Thoracic aorta (tissue), 2 donors: Measurements from ENCODE around the gene DGLUCY. TPM values are rescaled to one million over a fixed set of nuclear protein-coding genes. Genes with fewer than 3 reads are reported as not detected.
A peak's percentile ranks its signal among the peaks of the same experiment; 100 is the strongest.
"Not testable (repeated sequence)": the region's sequence is repeated elsewhere in the genome, so short reads cannot be mapped to it uniquely, and the experiment has no call there.

Experiments used
- ATAC-seq: fragments of 150-250 bp; one replicate; pipeline ENCODE4 v1.8.0; 2017; ENCODE audit warnings: low read depth; ENCODE audit not compliant: insufficient number of reproducible peaks, low FRiP score
- DNase-seq: peaks from one replicate; pipeline ENCODE4 v3.0.0-alpha.2; 2020; ENCODE audit warnings: low spot score
- H3K27ac ChIP-seq, 2 donors: fragments of 200-600 bp; sonication (generic); 1 replicate in 1 of 2; 2 replicates in 1 of 2; pipeline ENCODE4 v1.5.1; 2016; ENCODE audit warnings: mild to moderate bottlenecking in 2 of 2, moderate library complexity in 2 of 2
- H3K27me3 ChIP-seq: fragments of 200-600 bp; sonication (generic); replicated peaks from 2 replicates; pipeline ENCODE4 v1.6.0; 2016; ENCODE audit warnings: mild to moderate bottlenecking; ENCODE audit not compliant: insufficient read depth
- H3K36me3 ChIP-seq: fragments of 200-600 bp; sonication (generic); one replicate; pipeline ENCODE4 v1.5.1; 2016
- H3K4me1 ChIP-seq, 2 donors: fragments of 200-600 bp; sonication (generic); 1 replicate in 1 of 2; 2 replicates in 1 of 2; pipeline versions ENCODE4 v1.5.1 to v1.6.0; 2016; ENCODE audit warnings: low read depth in 2 of 2, mild to moderate bottlenecking in 1 of 2; ENCODE audit not compliant: control insufficient read depth in 1 of 2
- H3K4me3 ChIP-seq: fragments of 200-600 bp; sonication (generic); 2 replicates; pipeline ENCODE4 v1.5.1; 2016; ENCODE audit warnings: mild to moderate bottlenecking
- H3K9me3 ChIP-seq: fragments of 200-600 bp; sonication (generic); 2 replicates; pipeline ENCODE4 v1.5.1; 2016
- total RNA-seq, 2 donors: library from RNA; depleted of rRNA; stranded (reverse); fragments of >200 nt; gene quantifications; one replicate each; pipeline versions ENCODE4 v1.1.0 to v1.2.3, GENCODE V29; 2016
- TF ChIP-seq, protein P1 (sequence below): fragments of 200-600 bp; sonication (generic); IDR thresholded peaks from one replicate; pipeline ENCODE4 v1.5.1; 2019; ENCODE audit warnings: antibody characterized with exemption

DGLUCY gene
- total RNA-seq, 2 donors from 2014 or later, result 24.4 to 36.7 TPM

DNA sequence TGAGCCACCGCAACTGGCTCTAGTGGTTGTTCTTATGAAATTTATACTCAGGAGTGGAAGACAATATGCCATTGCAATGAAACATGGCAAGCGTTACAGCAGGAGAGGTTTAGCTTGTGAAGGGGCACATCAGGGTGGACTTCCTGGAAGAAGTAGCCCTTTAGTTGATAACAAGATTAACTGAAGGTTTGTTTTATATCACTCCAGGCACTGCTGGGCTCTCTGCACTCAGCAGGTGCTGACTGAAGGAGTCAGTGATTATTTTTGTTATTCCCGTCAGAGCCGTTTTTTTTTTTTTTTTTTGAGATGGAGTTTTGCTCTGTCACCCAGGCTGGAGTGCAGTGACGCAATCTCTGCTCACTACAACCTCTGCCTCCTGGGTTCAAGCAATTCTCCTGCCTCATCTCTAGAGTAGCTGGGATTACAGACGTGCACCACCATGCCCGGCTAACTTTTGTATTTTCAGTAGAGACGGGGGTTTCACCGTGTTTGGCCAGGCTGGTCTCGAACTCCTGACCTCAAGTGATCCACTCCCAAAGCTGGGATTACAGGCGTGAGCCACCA, 148.2 kb downstream of the DGLUCY start:
- peaks cover 0 to 11% of the 10 kb centered on the region in 2 donors for H3K4me1 ChIP-seq
- DNase-seq (no peak), ATAC-seq (no peak)
- no peaks in the 10 kb centered on the region for H3K27me3 ChIP-seq
- H3K4me3 ChIP-seq, result no peak overlapping the region
- no peaks in the 10 kb centered on the region for H3K36me3 ChIP-seq
- no peak overlapping the region for H3K27ac ChIP-seq
- TF ChIP-seq, protein P1, sequence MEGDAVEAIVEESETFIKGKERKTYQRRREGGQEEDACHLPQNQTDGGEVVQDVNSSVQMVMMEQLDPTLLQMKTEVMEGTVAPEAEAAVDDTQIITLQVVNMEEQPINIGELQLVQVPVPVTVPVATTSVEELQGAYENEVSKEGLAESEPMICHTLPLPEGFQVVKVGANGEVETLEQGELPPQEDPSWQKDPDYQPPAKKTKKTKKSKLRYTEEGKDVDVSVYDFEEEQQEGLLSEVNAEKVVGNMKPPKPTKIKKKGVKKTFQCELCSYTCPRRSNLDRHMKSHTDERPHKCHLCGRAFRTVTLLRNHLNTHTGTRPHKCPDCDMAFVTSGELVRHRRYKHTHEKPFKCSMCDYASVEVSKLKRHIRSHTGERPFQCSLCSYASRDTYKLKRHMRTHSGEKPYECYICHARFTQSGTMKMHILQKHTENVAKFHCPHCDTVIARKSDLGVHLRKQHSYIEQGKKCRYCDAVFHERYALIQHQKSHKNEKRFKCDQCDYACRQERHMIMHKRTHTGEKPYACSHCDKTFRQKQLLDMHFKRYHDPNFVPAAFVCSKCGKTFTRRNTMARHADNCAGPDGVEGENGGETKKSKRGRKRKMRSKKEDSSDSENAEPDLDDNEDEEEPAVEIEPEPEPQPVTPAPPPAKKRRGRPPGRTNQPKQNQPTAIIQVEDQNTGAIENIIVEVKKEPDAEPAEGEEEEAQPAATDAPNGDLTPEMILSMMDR, result no peak
- H3K9me3 ChIP-seq, result no peaks in the 10 kb centered on the region

DNA sequence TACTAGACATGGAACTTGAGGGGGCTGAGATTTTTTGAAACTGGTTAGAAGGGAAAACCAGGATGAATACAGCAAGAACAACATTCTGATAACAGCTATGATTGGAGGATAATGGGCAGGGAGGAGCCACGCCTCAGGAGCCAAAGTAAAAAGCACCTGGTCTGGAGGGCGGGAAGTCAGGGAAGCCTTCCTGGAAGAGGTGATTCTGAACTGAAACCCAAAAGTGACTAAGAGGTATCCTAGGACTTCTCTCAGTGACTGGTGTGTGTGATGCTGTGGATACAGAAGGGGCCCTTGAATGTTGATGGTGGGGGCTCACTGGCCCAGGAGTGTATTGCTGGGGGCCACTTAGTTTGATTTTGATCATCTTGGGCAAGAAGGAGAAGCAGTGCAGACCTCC, 149.5 kb downstream of the DGLUCY start:
- no peaks in the 10 kb centered on the region for H3K27me3 ChIP-seq
- ATAC-seq (no peak), DNase-seq (no peak)
- no peaks in the 10 kb centered on the region for H3K36me3 ChIP-seq
- no peak overlapping the region for H3K27ac ChIP-seq
- H3K9me3 ChIP-seq, result no peaks in the 10 kb centered on the region
- H3K4me1 ChIP-seq, result peaks cover 0 to 5% of the 10 kb centered on the region in 2 donors
- H3K4me3 ChIP-seq, result no peak overlapping the region
- TF ChIP-seq, protein P1, result no peak

DNA sequence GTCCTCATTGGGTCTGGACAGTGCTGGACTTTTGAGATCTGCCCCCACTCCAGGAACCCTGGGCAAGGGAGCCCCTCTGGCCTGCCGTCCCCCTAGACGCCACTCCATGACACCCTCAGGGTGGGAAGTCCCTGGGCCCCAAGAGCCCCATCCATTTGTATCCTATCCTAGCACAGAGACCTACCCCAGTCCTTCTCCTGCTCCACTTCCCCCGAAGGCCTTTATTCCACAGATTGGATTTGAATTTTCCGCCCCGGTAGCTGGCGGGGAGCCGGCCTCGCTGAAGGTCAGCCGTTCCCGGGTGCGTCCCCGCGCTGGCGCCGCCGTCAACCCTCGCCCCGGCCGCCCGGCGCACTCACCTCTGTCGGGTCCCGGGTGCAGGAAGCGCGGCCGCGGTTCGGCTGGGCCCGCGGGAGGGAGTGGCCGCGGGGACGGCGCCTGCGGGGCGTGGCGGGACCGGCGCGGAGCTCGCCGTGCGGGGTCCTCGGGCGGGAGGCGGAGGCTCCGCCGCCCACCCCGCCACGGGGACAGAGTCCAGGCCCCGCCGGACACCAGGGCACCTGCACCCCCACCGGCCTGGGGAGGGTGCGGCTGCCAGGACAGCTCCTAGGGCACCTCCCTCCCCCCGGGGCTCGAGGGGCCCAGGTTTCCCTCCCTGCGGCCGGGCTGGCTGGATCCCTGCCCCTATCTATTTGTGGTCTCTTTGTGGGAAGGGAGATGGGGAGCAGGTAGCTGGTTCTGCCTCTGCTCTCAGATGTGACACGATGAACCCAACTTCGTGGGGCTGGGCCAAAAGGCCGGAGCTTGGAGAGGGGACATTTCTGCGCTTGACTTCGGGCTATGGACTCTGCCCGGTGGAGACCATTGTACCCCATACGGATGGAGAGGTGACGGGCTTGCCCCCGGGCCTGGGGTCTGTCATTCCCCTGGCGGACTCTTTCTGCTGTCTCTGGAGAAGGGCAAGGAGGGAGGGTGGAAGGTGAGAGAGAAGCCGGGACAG, 150.6 kb downstream of the DGLUCY start:
- H3K4me3 ChIP-seq, result peak overlapping the region; percentile 66
- H3K27me3 ChIP-seq, result no peaks in the 10 kb centered on the region
- no peak overlapping the region for H3K27ac ChIP-seq
- no peaks in the 10 kb centered on the region for H3K36me3 ChIP-seq
- TF ChIP-seq, protein P1, result no peak
- H3K9me3 ChIP-seq, result no peaks in the 10 kb centered on the region
- peaks cover 0 to 8% of the 10 kb centered on the region in 2 donors for H3K4me1 ChIP-seq
- no peak for DNase-seq
- no peak for ATAC-seq

DNA sequence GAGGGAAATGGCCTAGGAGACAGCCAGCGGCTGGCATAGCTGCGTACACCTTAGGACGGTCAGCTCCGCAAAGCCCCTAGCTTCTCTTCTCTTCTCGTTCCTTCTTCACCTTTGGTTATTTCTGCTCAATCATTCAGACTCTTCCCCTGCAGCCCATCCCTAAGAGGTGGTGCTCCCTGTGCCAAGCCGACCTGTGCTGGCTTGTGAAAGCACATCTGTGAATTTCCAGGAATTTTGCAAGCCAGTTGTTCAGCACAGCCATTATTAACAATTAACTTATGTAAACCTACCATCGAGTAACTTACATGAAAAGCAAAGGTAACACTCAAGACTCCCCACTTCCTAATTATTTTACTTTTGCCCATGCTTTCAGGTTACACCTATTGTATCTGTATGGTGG, 151.5 kb downstream of the DGLUCY start:
- ATAC-seq, result no peak
- peaks cover 0 to 12% of the 10 kb centered on the region in 2 donors for H3K4me1 ChIP-seq
- H3K27me3 ChIP-seq, result no peaks in the 10 kb centered on the region
- DNase-seq, result no peak
- H3K36me3 ChIP-seq, result no peaks in the 10 kb centered on the region
- no peaks in the 10 kb centered on the region for H3K9me3 ChIP-seq
- TF ChIP-seq, protein P1, result no peak
- H3K4me3 ChIP-seq, result no peak overlapping the region
- no peak overlapping the region for H3K27ac ChIP-seq

DNA sequence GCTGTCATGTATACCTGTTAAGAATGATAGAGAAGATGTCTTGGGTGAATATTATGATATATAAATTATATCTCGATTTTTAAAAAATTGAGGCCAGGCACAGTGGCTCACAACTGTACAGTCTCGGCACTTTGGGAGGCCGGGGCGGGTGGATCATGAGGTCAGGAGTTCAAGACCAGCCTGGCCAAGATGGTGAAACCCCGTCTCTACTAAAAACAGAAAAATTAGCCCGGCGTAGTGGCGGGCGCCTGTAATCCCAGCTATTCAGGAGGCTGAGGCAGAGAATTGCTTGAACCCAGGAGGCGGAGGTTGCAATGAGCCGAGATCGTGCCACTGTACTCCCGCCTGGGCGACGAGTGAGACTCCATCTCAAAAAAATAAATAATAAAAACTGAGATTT, 152.4 kb downstream of the DGLUCY start:
- H3K4me3 ChIP-seq, H3K27ac ChIP-seq, DNase-seq, H3K9me3 ChIP-seq, ATAC-seq, H3K27me3 ChIP-seq, H3K36me3 ChIP-seq: not testable (repeated sequence)
- H3K4me1 ChIP-seq, result peaks cover 0 to 12% of the 10 kb centered on the region in 2 donors
